Stimulated activated CD4-positive, alpha-beta T cell treated with anti-CD3 and anti-CD28 coated beads, Interleukin-4, amount 100 ng/mL, for 48 hours (primary cell): Measurements from ENCODE around the gene NXPH4.
A peak's percentile ranks its signal among the peaks of the same experiment; 100 is the strongest.

ENCODE experiments used
- DNase-seq, 2 donors: peaks; one replicate each; pipeline ENCODE4 v3.0.0-alpha.2; 2020; ENCODE audit warnings: low read depth in 2 of 2

The NXPH4 gene

DNA sequence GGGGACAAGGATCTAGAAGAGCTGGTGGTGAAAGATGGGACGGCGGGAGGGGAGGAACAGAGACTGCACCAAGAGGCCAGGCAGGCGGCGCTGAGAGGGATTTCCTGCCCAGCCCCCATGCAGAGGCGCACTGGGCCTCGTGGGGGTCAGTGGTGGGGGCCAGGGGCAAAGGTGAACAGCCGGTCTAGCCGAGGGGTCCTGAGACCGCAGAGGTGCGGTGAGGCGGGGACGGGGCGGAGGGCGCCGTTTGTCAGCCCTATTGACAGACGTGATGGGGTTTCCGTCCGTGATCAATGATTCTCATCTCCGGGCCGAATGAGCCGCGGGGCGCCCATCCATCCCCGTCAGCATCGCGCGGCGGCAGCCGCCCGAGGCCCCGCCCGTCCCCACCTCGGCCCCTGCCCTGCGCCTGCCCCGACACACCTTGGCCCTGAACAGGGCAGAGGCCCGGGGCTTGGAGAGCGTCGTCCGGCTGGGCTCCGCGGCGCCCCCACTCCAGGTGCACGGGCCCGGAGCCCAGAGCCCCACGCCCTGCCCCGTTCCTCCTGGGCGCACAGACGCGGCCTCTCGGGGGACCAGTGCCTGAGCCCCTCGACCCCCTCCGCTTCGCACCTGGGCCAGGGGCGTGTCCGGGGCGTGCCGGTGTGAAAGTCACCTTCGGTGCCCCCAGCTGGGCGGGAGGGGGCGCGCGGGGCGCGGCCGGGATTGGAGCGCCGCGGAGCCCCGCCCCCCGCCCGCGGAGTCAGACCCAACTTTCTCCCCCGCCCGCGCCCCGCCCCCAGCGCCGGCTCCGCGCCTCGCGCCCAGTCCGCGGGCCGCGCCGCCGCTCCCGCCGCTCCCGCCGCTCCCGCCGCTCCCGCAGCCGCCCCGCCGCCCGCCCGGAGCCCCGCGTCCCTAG lies at the start of gene NXPH4:
Gene NXPH4 (plus strand): TSS at position 781 of the 898 bp plus-strand sequence. CDS start 176 bp downstream, outside the sequence.
- DNase-seq = no peak

DNA sequence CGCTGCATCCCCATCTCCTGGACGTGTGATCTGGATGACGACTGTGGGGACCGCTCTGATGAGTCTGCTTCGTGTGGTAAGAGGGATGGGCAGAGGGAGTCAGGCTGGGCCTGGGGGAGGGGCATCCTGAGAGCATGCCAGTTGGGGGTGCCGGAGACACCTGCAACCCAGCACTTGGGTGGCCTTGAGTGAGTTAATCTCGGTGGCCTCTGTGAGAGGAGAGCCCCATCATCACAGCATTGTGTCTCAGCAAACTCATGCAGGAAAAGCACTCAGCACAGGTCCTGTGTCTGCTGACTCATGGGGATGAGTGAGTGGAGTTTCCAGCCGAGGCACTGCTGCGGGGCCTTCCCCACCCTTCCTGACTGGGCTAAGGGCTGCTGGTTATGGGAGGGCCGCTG lies 49.6 kb upstream of the NXPH4 start:
- DNase-seq = peak; percentile 29 to 44

DNA sequence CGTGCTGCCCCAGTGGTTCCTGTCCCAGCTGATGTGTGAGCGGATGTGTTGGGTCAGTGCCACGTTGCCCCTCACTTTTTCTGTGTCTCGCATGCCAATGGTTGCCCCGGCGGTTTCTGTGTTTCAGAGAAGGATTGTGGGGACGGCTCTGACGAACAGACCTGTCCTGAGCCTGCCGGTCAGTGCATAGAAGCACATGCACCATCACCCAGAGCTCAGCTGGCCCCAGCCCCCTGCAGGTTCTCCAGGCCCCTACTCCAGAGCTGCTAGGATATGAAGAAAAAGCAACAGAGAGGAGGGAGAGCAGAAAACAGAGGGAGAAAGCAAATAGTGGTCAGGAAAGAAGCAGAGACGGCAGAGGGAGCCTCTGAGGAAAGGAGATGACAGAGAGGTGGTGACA lies 48.5 kb upstream of the NXPH4 start:
- no peak for DNase-seq

DNA sequence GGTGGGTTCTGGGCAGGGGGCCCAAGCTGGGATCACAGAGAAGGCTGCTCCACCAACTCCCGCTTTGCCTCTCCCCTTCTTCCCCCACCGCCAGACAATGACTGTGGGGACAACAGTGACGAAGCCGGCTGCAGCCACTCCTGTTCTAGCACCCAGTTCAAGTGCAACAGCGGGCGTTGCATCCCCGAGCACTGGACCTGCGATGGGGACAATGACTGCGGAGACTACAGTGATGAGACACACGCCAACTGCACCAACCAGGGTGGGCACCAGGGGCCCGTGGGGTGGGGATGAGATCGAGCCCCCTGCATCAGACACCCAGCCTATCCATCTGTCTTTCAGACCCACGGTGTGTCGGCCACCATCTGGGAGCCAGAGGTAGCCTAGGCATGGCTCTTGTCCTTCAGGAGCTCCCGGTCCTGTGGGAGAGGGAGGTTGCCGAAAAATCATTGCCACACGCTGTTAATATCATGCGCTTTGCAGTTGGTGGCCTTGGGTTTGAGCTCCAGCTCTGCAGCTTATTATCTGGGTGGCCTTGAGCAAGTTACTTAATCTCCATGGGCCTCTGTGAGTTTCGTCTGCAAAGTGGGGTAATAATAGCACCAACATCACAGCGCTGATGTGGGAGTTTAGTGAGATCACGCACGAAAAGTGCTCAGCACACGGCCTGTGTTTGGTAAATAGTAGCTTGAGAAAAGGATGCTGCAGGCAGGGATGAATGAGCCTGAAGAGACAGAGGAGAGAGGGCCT lies 47.4 kb upstream of the NXPH4 start:
- DNase-seq = no peak

DNA sequence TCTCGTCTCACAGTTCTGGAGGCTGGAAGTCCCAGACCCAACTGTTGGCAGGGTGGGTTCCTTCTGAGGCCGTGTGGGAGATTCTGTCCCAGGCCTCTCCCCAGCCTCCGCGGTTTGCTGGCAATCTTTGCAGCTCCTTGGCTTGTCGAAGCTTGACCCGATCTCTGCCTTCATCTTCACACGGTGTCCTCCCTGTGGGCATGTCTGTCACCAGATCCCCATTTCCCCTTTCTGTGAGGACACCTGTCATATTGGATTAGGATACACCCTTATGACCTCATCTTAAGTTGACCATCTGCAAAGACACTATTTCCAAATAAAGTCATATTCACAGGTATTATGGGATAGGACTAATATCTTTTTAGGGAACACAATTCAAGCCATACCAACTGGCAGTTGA lies 46.6 kb upstream of the NXPH4 start:
- no peak for DNase-seq

DNA sequence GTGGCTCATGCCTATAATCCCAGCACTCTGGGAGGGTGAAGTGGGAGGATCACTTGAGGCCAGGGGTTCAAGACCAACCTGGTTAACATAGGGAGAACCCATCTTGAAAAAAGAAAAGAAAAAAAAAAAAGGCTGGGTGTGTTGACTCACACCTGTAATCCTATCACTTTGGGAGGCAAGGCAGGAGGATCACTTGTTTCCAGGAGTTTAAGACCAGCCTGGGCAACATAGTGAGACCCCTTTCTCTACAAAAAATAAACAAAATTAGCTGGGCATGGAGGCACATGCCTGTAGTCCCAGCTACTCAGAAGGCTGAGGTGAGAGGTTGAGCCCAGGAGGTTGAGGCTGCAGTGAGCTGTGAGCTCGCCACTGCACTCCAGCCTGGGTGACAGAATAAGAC lies 46.2 kb upstream of the NXPH4 start:
- no peak for DNase-seq

DNA sequence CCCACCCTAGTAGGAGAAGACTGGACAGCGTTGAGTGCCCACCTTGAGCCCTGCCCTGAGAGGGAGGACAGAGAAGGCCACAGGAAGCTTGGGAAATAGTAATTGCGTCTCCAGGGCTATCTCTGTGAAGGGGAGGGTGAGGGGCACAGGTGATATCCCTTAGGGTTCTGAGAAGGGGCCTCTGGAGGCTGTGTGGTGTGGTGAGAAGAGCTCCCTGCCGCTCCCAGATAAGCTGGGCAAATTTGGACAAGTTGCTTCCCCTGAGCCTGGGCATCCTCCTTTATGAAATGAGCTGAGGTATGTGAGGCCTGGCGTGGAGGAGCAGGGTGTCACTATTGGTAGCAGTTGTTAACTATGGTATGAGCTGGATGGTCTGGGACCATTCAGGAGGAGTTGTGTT lies 45.7 kb upstream of the NXPH4 start:
- no peak for DNase-seq

DNA sequence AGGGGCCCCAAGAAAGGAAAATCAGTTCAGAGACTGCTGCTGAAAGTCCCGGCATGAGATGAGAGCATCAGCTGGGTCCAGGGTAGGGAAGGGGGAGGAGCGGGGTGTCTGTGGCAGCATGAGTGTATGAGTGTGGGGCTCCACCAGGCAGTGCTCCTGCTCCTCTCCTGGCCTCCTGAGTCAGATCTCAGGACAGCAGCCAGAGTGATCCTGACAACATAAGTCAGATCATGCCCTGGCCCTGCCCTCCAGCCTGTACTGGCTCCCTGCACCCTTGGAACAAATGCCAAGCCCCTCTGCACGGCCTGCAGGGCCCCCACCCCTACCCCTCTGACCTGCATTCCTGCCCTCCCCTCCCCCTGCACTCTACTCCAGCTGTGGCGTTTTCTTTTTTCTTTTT lies 44.9 kb upstream of the NXPH4 start:
- no peak for DNase-seq

DNA sequence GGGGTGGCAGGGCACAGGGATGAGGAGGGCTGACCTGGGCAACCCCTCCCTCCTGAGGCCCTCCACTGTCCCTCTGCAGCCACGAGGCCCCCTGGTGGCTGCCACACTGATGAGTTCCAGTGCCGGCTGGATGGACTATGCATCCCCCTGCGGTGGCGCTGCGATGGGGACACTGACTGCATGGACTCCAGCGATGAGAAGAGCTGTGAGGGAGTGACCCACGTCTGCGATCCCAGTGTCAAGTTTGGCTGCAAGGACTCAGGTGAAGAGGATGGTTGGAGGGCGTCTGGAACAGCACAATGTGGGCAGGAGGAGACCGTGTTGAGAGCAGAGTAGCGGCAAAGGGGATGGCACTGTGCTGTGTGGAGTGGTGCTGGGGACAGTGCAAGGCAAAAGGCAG lies 43.5 kb upstream of the NXPH4 start:
- DNase-seq = peak in 1 of 2 donors; percentile 16

DNA sequence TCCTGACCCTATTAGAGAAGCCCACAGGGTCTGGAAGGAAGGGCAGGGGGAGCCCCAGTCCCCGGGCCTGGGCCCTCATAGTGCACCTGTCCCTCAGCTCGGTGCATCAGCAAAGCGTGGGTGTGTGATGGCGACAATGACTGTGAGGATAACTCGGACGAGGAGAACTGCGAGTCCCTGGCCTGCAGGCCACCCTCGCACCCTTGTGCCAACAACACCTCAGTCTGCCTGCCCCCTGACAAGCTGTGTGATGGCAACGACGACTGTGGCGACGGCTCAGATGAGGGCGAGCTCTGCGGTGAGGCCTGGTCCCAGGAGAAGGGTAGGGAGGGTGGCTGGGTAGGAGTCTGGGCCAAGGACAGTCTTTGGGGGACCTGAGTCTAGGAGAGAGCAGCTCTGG lies 42.9 kb upstream of the NXPH4 start:
- DNase-seq = no peak

DNA sequence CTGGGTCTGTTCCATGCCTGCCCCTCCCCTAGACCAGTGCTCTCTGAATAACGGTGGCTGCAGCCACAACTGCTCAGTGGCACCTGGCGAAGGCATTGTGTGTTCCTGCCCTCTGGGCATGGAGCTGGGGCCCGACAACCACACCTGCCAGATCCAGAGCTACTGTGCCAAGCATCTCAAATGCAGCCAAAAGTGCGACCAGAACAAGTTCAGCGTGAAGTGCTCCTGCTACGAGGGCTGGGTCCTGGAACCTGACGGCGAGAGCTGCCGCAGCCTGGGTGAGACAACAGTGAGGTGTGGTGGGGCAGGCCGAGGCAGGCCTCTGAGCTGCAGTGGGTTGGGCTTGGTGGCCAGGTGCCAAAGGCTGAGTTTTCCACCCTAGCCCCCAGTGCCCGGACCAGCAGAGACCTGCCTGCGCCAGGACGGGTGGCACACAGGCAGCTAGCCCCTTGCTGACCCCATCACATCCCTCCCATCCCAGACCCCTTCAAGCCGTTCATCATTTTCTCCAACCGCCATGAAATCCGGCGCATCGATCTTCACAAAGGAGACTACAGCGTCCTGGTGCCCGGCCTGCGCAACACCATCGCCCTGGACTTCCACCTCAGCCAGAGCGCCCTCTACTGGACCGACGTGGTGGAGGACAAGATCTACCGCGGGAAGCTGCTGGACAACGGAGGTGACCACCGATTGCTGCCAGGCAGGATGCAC lies 41.0 kb upstream of the NXPH4 start:
- peak; percentile 43 to 57 for DNase-seq

DNA sequence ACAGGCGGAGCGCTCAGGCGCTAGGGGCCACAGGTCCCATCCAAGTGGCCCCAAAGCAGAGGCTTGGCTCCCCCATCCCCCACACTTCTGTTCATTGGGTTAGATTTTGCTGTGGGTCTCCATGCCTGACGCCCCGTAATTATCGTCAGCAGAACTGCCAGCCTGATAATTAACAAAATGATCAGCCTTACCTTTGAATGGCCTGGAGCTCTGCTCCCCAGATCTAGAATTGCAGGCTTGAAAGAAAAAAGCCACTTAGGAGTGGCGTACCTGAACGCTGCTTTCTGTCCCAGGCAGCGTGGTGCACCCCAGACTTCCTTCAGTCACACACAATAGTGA lies 40.5 kb upstream of the NXPH4 start:
- DNase-seq = no peak

DNA sequence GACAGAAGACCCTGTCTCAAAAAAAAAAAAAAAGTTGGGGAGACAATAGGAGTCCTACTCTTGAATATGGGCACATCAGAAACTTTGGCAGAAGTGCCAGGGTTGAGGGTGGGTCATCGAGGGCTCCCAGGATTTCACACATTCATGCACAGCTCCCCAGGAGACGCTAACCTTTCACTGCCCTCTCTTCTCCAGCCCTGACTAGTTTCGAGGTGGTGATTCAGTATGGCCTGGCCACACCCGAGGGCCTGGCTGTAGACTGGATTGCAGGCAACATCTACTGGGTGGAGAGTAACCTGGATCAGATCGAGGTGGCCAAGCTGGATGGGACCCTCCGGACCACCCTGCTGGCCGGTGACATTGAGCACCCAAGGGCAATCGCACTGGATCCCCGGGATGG lies 39.7 kb upstream of the NXPH4 start:
- DNase-seq = no peak

DNA sequence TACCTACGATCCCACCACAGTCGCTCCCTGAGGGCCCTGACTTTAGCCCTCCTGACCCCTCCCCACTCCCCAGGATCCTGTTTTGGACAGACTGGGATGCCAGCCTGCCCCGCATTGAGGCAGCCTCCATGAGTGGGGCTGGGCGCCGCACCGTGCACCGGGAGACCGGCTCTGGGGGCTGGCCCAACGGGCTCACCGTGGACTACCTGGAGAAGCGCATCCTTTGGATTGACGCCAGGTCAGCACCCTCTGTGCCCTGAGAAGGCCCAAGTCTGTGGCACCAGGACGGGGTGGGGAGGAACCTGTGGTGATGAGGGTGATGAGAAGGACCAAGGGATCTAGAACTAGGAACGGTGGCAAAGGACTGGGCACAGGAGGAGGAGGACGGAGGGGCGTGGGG lies 39.2 kb upstream of the NXPH4 start:
- no peak for DNase-seq

DNA sequence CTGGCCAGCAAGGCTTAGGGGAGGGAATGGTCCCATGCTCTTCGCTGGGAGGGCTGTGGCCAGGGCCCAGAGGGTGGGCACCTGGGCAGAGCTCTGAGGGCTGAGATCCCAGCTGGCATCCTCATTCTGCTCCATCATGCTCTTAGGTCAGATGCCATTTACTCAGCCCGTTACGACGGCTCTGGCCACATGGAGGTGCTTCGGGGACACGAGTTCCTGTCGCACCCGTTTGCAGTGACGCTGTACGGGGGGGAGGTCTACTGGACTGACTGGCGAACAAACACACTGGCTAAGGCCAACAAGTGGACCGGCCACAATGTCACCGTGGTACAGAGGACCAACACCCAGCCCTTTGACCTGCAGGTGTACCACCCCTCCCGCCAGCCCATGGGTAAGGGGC lies 38.4 kb upstream of the NXPH4 start:
- no peak for DNase-seq

DNA sequence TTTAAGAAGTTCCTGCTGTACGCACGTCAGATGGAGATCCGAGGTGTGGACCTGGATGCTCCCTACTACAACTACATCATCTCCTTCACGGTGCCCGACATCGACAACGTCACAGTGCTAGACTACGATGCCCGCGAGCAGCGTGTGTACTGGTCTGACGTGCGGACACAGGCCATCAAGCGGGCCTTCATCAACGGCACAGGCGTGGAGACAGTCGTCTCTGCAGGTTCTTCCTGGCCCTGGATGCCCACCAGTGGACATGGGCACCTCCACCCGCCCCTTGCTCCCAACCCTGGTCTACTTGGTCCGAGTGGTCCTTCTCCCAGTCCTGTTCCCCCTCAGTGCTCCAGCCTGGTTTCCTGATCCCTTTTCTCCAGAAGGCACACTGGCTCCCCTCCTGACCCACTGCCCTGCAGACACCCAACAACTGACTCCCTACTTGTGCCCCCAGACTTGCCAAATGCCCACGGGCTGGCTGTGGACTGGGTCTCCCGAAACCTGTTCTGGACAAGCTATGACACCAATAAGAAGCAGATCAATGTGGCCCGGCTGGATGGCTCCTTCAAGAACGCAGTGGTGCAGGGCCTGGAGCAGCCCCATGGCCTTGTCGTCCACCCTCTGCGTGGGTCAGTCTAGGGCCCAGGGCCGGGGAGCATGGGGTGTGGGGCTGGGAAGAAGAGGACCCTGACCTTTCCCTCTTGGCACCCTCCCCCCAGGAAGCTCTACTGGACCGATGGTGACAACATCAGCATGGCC lies 37.1 kb upstream of the NXPH4 start:
- DNase-seq = no peak

DNA sequence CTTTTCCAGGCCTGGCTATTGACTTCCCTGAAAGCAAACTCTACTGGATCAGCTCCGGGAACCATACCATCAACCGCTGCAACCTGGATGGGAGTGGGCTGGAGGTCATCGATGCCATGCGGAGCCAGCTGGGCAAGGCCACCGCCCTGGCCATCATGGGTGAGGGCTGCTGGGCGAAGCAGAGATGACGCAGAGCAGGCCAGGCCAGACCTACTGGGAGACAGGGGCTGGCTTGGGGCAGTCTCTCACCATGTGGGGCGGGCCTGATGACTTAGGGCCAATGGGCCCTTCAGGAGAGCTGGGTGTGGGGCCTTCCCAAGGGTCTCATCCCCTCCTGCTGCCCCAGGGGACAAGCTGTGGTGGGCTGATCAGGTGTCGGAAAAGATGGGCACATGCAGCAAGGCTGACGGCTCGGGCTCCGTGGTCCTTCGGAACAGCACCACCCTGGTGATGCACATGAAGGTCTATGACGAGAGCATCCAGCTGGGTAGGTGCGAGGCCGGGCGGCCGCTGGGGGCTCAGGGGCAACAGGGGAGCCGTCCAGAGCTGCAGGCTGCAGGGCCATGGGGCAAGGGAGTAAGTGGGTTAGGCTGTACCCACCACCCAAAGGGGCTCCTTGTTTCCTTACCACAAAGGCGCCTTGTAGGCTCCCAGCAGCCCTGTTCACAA lies 36.1 kb upstream of the NXPH4 start:
- DNase-seq = no peak

DNA sequence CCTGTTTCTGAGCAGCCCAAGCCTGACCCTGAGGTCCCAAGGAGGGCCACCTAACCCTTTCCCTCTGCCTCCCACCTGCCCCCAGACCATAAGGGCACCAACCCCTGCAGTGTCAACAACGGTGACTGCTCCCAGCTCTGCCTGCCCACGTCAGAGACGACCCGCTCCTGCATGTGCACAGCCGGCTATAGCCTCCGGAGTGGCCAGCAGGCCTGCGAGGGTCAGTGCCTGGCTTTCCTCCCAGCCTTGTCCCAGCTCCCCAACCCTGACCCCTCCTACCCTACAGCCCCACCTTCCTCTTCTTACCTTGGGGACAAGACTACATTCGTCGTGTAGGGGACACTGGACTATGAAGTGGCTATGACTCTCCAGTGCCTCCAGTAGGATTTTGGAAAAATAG lies 35.5 kb upstream of the NXPH4 start:
- no peak for DNase-seq

DNA sequence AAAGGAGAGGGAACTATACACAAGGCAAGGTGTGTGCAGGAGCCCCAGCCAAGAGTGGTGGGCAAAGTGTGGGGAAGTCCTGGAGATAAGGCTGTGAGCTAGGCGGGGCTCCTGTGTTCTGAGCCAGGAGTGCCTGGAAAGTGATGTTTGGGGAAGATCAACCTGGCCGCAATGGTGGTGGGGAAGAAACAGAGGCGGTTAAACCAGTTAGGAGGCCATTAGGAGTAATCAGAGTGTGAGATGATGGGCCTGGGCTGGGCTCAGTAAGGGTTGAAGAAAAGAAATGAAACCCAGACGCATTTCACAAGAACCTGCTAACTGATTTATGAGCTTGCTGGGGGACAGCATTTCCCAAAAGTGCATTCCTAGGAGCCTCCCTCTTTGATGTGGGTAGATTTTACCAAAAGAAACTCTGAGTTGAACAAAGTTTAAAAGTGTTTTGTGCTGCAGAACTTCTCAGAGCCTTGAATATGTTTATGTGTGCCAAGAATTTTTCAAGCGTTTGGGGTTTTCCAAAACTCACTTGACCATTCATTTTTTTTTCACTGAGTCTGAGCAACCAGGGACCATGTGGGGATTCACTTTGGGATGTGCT lies 34.9 kb upstream of the NXPH4 start:
- DNase-seq = no peak

DNA sequence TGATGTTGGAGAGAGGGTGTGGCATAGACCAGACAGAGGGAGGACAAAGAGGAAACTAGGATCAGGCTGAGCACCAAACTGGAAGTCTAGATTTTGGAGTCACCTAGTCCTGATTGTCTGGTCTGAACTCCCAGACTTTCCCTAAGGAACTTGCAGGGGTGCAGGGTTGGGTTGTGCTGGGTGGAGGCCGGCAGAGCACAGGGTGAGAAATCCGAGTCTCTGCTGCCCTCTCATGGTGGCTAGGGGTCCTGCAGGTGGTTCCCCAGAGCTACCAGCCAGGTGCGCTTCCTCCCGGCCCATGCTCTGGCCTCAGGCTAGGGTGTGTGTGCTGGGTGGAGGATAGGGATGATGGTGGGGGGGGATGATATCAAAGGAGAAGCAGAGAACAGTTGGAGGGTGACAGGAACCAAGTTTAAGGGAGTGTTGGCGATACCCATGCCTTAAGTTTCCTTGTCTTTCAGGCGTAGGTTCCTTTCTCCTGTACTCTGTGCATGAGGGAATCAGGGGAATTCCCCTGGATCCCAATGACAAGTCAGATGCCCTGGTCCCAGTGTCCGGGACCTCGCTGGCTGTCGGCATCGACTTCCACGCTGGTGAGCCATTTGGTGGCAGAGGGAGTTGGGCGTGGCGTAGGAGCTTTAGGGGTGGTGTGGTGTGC lies 33.5 kb upstream of the NXPH4 start:
- peak; percentile 74 to 82 for DNase-seq
